GM18867 (cell line): ENCODE results near the gene ARCN1.
A peak's percentile ranks its signal among the peaks of the same experiment; 100 is the strongest.
"Not testable (repeated sequence)": the region's sequence is repeated elsewhere in the genome, so short reads cannot be mapped to it uniquely, and the experiment has no call there.

Experiments
- ATAC-seq: cut with Tn5 transposase; IDR thresholded peaks from one replicate; pipeline ENCODE4 v1.9.1; 2021; ENCODE audit warnings: mild to moderate bottlenecking, moderate library complexity; ENCODE audit not compliant: unreplicated experiment

Gene ARCN1

DNA sequence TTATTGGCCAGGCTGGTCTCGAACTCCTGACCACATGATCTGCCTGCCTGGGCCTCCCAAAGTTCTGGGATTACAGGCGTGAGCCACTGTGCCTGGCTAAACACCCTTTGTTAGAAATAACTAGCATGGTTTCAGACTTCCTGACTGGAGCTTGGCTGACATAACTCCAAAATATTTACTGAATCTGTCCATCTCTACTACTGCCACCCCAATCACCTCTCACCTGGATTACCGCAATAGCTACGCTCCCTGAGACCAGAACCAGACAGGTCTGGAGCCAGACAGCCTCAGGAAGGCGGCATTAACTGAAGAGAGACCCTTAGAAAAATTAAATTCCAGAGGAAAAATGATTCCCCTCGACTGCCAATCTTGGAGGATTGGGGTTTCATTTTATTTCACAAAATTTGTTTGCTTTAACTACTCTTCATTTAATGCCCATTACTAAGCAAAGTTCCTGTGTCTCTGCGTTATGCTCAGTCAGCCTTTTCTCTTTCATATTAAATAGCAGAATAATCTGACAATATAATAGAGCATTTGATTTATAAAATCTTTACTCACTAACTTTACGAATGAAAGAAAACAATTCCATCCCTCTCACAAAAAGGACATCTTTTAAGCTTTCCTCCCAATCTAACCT lies 28.1 kb upstream of the ARCN1 start:
- ATAC-seq = no peak

DNA sequence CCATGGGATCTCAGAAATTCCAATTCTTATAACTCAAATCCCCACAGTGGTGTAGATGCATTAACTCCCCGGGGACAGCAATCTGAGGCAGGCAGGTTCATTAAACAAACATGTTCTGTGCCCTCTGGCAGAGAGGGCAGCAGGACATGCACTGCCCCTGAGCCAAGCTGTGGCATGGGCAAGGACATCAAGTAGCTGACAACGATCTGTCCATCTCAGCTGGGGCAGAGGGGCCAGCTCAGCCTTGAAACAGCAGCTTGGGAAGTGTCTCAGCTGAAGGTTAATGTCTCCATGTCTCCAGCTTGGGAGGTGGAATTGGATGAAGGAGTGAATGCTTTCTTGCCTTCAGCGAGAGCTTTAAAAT lies 27.6 kb upstream of the ARCN1 start:
- no peak for ATAC-seq

DNA sequence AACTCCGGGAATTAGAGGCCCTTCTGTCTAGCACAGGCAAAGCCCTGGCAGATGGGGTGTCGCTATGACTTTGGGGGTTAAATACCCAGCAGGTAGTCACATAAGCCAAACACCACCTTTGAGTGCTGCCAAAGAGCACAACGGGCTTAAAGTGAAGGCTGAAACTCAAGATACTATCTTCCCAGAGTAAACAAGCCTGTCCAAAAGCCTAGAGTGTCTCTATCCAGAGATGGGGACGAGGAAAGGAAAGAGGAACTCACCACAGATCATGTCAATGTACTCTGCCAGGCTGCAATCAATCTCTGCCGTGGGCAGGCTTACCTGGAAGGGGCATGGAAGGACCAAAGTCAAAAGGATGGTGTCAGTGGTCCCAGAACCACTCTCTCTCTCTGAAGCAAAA lies 26.7 kb upstream of the ARCN1 start:
- ATAC-seq = no peak

DNA sequence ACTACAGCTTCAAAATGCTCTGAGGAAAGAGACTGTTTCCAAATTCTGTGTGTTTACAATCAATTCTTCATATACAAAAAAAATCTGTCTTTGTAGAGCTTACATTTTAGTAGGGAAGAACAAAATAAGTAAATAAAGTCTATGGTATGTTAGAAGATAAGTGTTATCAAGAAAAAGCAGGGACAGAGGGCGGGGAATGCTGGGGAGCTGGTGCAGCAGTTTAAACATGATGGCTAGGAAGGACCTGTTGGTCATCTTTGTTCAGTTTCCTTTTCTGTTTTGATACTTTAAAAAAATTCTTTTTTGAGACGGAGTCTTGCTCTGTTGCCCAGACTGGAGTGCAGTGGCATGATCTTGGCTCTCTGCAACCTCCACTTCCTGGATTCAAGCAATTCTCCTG lies 25.1 kb upstream of the ARCN1 start:
- ATAC-seq = no peak

DNA sequence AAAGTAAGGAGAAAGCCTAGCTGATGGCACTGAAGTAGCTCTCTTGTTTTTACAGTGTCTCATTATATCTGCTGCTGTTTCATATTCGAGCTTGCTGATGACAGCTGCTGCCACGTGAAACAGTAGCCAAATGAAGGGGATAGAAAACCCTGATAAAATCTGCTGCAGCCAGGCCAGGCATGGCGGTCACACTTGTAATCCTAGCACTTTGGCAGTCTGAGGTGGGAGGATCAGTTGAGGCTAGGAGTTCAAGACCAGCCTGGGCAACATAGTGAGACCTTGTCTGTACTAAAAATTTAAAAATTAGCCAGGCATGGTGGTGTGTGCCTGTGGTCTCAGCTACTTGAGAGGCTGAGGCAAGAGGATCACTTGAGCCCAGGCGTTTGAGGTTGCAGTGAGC lies 19.9 kb upstream of the ARCN1 start:
- ATAC-seq = no peak

DNA sequence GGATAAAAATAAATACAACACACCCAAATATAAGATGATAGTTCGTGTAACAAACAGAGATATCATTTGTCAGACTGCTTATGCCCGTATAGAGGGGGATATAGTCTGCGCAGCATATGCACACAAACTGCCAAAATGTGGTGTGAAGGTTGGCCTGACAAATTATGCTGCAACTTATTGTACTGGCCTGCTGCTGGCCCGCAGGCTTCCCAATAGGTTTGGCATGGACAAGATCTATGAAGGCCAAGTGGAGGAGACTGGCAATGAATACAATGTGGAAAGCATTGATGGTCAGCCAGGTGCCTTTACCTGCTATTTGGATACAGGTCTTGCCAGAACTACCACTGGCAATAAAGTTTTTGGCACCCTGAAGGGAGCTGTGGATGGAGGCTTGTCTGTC lies 11.4 kb upstream of the ARCN1 start:
- no peak for ATAC-seq

DNA sequence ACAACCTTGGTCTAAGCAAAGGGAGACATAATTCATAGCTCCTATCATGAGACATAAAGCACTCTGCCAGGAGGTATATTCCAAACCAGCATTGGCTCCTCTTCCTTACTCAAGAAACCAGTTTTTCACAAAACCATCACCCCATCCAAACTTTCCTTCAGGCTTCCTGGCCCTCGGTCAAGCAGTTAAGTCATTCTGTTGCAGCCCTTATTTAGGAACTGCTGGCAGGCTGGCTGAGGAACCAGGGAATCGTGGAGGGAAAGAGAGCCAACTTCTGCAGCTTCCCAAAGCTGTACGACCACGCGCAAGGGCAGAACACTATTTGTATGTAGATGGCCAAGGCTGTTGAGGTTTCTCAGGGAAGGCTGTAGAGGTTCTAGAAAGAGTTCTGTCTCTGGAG lies 7.2 kb upstream of the ARCN1 start:
- ATAC-seq = no peak

DNA sequence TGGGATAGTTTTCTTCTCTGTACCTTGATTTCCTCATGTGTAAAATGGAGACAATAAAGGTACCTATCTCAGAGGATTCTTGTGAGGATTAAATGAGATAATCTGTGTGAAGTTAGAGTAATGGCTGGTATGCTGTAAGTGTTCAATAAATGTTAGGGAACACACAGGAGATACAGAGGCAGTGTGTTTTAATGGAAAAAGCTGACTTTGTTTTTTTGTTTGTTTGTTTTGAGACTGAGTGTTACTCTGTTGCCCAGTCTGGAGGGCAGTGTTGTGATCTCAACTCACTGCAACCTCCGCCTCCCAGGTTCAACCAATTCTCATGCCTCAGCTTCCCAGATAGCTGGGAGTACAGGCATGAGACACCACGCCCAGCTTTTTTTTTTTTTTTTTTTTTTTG lies 2.5 kb upstream of the ARCN1 start:
- no peak for ATAC-seq

DNA sequence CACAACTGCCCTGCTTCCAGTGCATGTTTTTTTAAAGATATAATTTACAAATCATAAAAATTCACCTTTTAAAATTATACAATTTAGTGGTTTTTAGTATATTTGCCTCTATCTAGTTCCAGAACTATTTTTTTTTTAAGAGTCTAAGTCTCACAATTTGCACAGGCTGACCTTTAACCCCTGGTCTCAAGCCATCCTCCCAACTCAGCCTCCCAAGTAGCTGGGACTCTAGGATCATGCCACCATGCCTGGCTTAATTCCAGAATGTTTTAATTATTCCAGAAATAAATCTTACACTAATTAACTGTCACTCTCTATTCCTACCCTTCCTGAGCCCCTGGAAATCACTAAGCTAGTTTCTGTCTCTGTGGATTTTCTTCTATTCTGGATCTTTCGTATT lies 1.4 kb upstream of the ARCN1 start:
- no peak for ATAC-seq

DNA sequence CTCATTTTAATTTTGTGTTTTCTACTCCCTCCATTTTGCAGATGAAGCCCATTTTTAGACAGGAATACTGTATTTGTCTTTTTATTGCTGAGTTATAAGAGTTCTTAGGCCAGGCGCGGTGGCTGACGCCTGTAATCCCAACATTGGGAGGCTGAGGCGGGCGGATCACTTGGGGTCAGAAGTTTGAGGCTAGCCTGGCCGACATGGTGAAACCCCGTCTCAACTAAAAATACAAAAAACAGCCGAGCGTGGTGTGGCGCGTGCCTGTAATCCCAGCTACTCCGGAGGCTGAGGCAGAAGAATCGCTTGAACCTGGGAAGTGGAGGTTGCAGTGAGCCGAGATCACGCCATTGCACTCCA lies 528 bp upstream of the ARCN1 start:
- ATAC-seq = not testable (repeated sequence)

DNA sequence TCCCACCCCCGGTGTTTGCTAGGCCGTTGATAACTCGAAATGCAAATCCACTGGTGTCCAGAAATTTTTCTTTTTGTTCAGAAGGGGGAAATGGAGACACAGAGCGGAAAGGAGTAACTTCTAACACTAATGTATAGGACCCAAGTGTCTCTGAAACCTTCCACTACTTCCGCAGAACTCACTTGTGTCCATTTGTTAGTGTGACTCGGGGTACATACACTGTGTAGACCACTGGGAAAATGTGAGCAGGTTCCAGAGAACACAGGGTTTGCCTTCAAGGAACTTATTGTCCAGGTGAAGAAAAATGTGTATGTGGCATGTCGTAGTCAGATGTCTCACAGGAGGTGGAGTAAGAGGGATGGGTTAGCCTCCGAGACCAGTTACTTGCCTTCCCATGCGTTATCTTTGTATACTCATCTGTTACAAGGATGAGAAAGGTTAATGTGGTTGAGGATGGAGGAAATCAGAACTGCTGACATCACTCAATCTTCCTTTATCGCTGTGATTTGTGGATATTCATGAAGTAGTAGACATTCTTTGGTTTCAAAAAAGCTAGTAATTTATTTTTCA lies 857 bp downstream of the ARCN1 start:
- peak; percentile 24 for ATAC-seq

DNA sequence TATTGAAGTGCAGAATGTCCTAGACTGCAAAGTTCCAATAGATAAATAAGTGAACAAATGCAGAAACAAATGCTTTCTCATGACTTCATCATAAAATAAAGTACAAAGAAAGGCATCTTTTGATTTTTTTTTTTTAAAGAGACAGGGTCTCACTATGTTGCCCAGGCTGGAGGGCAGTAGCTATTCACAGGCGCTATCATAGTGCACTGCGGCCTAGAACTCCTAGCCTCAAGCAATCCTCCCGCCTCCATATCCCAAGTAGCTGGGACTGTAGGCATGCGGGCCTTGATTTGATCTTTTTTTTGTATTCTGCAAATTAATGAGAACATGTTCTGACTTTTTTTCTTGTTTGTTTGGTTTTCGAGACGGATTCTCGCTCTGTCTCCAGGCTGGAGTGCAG lies 2.4 kb downstream of the ARCN1 start:
- ATAC-seq = no peak

DNA sequence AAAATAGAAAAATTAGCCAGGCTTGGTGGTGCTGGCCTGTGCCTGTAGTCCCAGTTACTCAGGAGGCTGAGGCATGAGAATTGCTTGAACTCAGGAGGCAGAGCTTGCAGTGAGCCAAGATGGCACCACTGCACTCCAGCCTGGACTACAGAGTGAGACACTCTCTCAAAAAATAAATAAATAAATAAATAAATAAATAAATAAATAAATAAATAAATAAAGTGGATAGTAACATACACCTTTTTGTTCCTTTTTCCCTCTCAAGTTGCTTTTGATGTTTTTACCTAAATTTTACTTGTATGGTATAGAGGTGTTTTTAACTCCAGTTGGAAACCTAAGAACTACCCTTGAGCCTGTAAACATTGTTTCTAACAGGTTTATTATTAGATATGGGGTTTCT lies 5.8 kb downstream of the ARCN1 start:
- ATAC-seq = not testable (repeated sequence)

DNA sequence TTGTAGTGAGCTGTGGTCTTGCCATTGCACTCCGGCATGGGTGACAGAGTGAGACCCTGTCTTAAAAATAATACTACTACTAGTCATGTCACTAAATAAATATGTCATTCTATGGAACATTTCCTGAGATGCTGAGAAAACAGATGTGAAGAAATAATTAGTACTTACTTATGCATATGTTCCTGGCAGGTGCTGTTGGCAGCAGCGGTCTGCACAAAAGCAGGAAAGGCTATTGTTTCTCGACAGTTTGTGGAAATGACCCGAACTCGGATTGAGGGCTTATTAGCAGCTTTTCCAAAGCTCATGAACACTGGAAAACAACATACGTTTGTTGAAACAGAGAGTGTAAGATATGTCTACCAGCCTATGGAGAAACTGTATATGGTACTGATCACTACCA lies 8.8 kb downstream of the ARCN1 start:
- no peak for ATAC-seq

DNA sequence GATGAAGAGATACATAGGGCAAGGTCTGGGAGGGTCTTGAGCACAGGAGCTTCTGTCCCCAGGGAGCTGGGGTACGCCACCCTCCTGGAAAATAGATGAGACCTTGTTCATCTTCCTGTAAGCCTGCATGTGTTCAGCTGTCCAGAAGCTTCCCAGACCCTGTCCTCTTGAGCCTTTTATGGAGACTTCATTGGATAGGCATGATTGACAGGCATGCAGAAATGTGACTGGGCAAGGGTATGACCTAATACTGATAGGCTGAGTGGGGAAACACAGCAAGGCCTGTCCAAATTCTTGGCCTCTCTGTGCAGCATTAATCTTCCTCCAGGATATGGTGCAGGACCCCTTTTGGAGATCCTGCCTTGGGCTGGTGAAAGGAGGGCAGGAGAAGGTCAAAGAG lies 15.7 kb downstream of the ARCN1 start:
- ATAC-seq = no peak

DNA sequence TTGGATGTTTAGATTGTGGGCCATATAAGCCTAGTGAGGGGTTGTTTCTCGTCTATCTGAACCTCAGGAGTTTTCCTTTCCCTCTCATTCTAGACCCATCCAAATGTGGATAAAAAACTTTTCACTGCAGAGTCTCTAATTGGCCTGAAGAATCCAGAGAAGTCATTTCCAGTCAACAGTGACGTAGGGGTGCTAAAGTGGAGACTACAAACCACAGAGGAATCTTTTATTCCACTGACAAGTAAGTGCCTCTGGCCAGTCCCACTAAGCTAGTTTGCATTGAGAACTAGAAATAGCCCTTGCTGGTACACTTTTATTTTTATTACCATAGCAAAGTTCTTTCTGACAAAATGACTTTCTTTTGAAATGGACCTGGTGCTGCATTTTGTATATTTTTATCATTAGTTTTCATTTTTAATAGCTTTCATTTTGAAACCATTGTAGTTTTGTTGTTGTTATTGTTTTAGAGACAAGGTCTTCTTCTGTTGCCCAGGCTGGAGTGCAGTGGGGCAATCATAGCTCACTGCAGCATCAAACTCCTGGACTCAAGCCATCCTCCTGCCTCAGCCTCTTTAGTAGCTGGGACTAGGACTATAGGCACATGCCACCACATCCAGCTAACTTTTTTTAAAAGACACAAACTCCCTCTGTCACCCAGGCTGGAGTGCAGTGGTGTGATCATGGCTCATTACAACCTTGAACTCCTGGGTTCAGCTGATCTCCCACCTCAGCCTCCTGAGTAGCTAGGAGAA lies 20.6 kb downstream of the ARCN1 start:
- no peak for ATAC-seq

DNA sequence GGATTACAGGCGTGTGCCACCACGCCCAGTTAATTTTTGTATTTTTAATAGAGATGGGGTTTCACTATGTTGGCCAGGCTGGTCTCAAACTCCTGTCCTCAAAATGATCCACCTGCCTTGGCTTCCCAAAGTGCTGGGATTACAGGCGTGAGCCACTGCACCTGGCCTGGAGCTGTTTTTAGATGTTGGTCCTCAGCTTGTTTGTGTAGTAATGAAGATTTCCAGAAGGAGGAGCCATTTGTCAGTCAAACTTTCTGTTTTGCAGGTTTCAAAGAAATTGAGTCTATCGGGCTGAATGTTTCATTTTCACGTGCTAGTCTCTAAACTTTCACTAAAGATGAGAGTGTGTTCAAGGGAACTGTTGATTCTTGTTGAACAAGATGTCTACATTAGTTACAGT lies 22.8 kb downstream of the ARCN1 start:
- ATAC-seq = not testable (repeated sequence)

DNA sequence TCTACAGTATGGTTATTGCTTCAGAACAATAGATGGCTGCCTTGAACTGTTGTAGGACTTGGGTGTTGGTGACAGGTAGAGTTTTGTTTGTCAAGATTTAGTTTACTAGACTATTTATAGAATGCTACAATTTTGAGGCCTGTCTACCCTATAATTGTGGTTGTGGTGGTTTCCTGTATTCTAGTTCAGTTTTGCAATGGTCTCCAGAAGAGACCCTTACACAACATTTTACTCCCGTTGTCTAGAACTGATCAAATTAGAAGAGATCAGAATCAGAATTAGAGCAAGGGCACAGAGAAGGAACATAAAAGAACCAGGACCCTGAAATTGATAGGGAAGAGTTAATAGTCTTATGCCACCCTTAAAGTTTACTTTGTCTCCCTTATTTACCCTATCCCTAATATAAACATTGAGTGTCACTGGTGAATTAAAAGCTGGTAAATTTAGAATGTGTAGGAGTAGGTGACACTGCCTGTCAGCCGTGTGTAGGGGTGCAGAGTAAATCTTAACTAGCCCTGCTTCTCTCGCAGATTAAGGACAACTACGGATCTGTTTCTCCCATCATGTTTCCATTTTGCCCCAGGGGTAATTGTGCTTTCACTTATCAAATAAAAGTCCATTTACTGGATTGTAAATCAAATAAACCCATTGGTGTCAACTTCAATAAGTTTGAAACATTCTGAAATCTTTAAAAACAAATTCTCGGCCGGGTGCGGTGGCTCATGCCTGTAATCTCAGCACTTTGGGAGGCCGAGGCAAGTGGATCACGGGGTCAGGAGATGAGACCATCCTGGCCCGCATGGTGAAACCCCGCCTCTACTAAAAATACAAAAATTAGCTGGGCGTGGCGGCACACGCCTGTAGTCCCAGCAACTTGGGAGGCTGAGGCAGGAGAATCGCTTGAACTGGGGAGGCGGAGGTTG lies 24.3 kb downstream of the ARCN1 start:
- no peak for ATAC-seq

DNA sequence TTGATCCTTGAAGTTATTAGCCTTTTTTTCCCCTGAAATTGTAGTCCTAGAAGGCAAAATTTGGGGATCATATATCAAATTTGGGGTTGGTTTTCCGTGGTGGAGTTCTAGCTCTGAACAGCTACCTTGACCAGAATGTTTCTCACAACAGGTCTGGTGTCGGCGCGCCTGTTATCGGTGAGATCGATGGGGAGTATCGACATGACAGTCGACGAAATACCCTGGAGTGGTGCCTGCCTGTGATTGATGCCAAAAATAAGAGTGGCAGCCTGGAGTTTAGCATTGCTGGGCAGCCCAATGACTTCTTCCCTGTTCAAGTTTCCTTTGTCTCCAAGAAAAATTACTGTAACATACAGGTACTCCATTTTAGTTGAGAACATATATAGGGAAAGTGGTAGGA lies 25.3 kb downstream of the ARCN1 start:
- no peak for ATAC-seq

DNA sequence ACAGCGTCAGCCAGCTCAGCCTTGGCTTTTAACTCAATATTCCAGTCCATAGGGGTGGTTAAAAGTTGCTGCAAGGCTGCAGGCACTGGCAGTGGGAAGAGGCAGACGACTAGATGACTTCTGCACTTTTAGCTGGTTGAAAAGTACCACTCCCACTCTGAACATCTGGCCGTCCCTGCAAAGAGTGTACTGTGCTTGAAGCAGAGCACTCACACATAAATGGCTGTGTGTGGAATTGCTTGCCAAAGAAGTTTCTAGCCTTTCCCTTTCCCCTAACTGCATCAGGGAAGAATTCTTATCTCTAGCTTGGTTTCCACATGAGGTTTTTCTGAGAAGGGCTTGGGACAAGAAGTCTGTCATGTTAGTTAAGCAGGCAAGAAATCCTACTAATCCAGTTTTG lies 30.1 kb downstream of the ARCN1 start:
- ATAC-seq = no peak

DNA sequence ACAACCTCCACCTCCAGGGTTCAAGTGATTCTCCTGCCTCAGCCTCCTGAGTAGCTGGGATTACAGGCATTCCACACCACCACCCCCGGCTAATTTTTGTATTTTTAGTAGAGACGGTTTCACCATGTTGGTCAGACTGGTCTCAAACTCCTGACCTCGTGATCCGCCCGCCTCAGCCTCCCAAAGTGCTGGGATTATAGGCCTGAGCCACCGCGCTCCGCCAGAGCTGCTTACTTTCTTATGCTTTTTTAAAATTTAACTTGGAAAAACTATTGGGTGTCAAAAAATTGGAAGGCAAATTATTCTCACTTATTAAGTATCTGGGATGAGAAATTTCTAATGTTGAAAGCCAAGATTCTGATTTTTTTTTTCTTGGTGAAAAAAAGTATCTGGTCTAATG lies 31.5 kb downstream of the ARCN1 start:
- ATAC-seq = not testable (repeated sequence)

DNA sequence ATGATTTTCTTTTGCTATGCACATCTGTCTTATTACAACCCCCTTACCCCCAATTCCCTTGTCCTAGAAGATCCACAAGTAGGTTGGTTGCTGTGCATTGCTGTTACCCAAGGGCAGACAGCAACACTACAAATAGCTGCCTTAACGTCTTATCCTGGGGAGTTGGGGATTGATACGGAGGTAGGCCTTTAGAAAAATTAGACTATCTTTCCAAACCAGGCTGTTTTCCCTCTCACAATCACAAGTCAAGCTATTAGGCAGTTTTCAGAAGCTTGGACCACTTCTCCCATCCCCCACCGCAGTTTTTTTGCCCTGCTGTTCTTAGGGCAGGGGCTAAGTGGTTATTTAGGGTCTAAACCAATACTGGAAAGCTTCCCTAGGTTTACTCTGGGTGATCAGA lies 32.4 kb downstream of the ARCN1 start:
- no peak for ATAC-seq
